Endothelial cell of umbilical vein (primary cell): ENCODE results near the gene PCP2.

Experiments used
- EZH2 ChIP-seq: IDR thresholded peaks from 2 replicates; pipeline ENCODE4 v1.6.1; 2012; ENCODE audit warnings: borderline replicate concordance, low read depth, mild to moderate bottlenecking, moderate library complexity, low read length, inconsistent platforms; ENCODE audit not compliant: severe bottlenecking
- JUN ChIP-seq: IDR thresholded peaks from 2 replicates; pipeline ENCODE4 v1.6.1; 2011; ENCODE audit warnings: borderline replicate concordance, low read depth; ENCODE audit not compliant: insufficient read length, insufficient read depth
- MYC ChIP-seq: IDR thresholded peaks from one replicate; pipeline ENCODE4 v1.6.1; 2011; ENCODE audit warnings: mild to moderate bottlenecking, low read depth, low read length
- TF ChIP-seq, protein P1 (sequence below), 2 donors: IDR thresholded peaks; 1 replicate in 1 of 2; 2 replicates in 1 of 2; pipeline ENCODE4 v1.5.1; 2011; ENCODE audit warnings: low read length in 2 of 2, mild to moderate bottlenecking in 2 of 2, moderate library complexity in 2 of 2, control low read depth in 1 of 2, inconsistent platforms in 1 of 2, low read depth in 1 of 2; ENCODE audit not compliant: insufficient read depth in 1 of 2; ENCODE audit errors: extremely low read depth in 1 of 2

DNA sequence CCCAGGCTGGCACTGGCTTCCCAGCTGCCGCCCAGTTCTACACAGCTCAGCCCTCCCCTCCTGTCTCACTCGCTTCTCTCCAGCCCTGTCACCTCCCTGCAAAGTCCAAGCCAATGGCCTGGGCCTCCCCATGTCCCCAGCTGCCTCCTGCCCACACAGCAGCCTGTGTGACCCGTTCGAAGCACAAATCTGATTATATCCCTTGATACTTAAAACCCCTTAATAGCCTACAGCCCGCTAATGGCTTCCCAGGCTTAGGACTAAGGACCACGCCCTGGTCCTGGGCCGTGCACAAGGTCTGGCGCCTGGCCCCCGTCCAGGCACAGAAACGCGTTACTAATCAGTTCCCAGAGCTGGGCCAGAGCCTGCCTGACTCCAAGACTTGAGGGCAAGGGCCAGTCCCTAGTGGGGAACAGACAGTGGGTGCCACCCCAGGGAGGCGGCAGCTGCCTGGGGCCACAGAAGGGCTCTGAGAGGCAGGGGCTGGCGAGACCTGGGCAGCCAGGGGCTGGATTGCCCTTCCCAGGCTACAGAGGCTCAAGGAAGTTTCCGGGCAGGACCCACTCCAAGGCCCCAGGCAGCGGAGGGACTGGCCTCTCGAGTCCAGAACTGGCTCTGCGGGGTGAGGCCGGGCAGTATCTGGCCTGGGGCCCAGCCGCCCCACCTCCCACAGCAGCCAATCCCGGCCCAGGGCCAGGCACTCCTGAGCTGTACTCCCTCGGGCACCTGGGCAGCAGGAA is 14.6 kb downstream of the PCP2 start:
- no peak for TF ChIP-seq JUN
- TF ChIP-seq, protein P1, sequence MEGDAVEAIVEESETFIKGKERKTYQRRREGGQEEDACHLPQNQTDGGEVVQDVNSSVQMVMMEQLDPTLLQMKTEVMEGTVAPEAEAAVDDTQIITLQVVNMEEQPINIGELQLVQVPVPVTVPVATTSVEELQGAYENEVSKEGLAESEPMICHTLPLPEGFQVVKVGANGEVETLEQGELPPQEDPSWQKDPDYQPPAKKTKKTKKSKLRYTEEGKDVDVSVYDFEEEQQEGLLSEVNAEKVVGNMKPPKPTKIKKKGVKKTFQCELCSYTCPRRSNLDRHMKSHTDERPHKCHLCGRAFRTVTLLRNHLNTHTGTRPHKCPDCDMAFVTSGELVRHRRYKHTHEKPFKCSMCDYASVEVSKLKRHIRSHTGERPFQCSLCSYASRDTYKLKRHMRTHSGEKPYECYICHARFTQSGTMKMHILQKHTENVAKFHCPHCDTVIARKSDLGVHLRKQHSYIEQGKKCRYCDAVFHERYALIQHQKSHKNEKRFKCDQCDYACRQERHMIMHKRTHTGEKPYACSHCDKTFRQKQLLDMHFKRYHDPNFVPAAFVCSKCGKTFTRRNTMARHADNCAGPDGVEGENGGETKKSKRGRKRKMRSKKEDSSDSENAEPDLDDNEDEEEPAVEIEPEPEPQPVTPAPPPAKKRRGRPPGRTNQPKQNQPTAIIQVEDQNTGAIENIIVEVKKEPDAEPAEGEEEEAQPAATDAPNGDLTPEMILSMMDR (IDR thresholded peaks at IDR 0.05; ENCODE audit: extremely low read depth in 1 of 2, insufficient read depth in 1 of 2, low read depth in 1 of 2, low read length in 2 of 2), result no peak
- TF ChIP-seq EZH2, result no peak
- no peak for TF ChIP-seq MYC
